Measurements from ENCODE around the gene VMAC. TPM values are rescaled to one million over a fixed set of nuclear protein-coding genes. Genes with fewer than 3 reads are reported as not detected.

VMAC gene
- total and polyA plus RNA-seq, 2 of the 8 experiments (the other 6 are each of a cell fraction or from before 2014, with no cell fraction given): 1.3 to 2.2 TPM

- TF ChIP-seq CHD7 (IDR thresholded peaks at IDR 0.05; ENCODE audit: insufficient replicate concordance, low read length) (no peak), GABPA (IDR thresholded peaks at IDR 0.05; ENCODE audit: borderline replicate concordance, insufficient read depth, low read length) (no peak), BCL11A (IDR thresholded peaks at IDR 0.05; ENCODE audit: low read depth in 2 of 2, low read length in 2 of 2) (no peak), SP1 (IDR thresholded peaks at IDR 0.05; ENCODE audit: low read depth, low read length) (no peak), RXRA (IDR thresholded peaks at IDR 0.05; ENCODE audit: insufficient read depth, low read depth, low read length) (no peak), BRCA1 (IDR thresholded peaks at IDR 0.05; ENCODE audit: low read depth, low read length) (no peak), TEAD4 (IDR thresholded peaks at IDR 0.05; ENCODE audit: low read depth, low read length) (no peak), GTF2F1 (IDR thresholded peaks at IDR 0.05; ENCODE audit: borderline replicate concordance, low read depth, low read length) (no peak), JUND (IDR thresholded peaks at IDR 0.05; ENCODE audit: low read length) (no peak), EP300 (IDR thresholded peaks at IDR 0.05; ENCODE audit: borderline replicate concordance in 1 of 2, low read depth in 2 of 2, low read length in 2 of 2) (no peak)
Measured at GRCh38 chr19:5936292-5936592, 31.6 kb downstream of the VMAC start (continued).
